NCI-H774 (cell line): ENCODE data around the gene FAM3B.
"Not testable (repeated sequence)": the region's sequence is repeated elsewhere in the genome, so short reads cannot be mapped to it uniquely, and the experiment has no call there.

Source experiments
- DNase-seq: peaks from one replicate; lab custom pipeline; 2025; lab: John Stamatoyannopoulos, UW

Gene FAM3B

GRCh38 chr21:41316200-41317062 is at the start of gene FAM3B:
Gene FAM3B, plus strand, starts transcription at chr21:41316801. Its CDS starts 79 bp downstream, at chr21:41316880.
- DNase-seq, result peak; percentile 40

GRCh38 chr21:41267346-41267745 is 49.3 kb upstream of the FAM3B start:
- DNase-seq, result no peak

- DNase-seq, result no peak
Observed at GRCh38 chr21:41269535-41269934, 47.1 kb upstream of the FAM3B start.

GRCh38 chr21:41277196-41277595 is 39.4 kb upstream of the FAM3B start:
- no peak for DNase-seq

GRCh38 chr21:41277846-41278245 is 38.8 kb upstream of the FAM3B start:
- no peak for DNase-seq

- DNase-seq, result no peak
Observed at GRCh38 chr21:41280115-41280919, 36.3 kb upstream of the FAM3B start.

- DNase-seq, result no peak
Observed at GRCh38 chr21:41282412-41282811, 34.2 kb upstream of the FAM3B start.

GRCh38 chr21:41283211-41283818 is 33.3 kb upstream of the FAM3B start:
- DNase-seq, result peak; percentile 27

GRCh38 chr21:41289431-41289830 is 27.2 kb upstream of the FAM3B start:
- DNase-seq, result no peak

- no peak for DNase-seq
Observed at GRCh38 chr21:41290106-41290799, 26.3 kb upstream of the FAM3B start.

- DNase-seq, result no peak
Observed at GRCh38 chr21:41294548-41295231, 21.9 kb upstream of the FAM3B start.

- DNase-seq, result no peak
Observed at GRCh38 chr21:41295721-41296254, 20.8 kb upstream of the FAM3B start.

- DNase-seq, result no peak
Observed at GRCh38 chr21:41302976-41303375, 13.6 kb upstream of the FAM3B start.

GRCh38 chr21:41304068-41304720 is 12.4 kb upstream of the FAM3B start:
- DNase-seq, result no peak

GRCh38 chr21:41307219-41307618 is 9.4 kb upstream of the FAM3B start:
- DNase-seq, result no peak

GRCh38 chr21:41313285-41314164 is 3.1 kb upstream of the FAM3B start:
- not testable (repeated sequence) for DNase-seq

GRCh38 chr21:41315726-41316125 is 875 bp upstream of the FAM3B start:
- DNase-seq, result no peak

GRCh38 chr21:41317063-41317392 is 427 bp downstream of the FAM3B start:
- no peak for DNase-seq

GRCh38 chr21:41317458-41317857 is 857 bp downstream of the FAM3B start:
- DNase-seq, result no peak

GRCh38 chr21:41318218-41318617 is 1.6 kb downstream of the FAM3B start:
- DNase-seq, result no peak
